Measurements from ENCODE around the gene C12orf54.
"Not testable (repeated sequence)": the region's sequence is repeated elsewhere in the genome, so short reads cannot be mapped to it uniquely, and the experiment has no call there.

The C12orf54 gene

DNA sequence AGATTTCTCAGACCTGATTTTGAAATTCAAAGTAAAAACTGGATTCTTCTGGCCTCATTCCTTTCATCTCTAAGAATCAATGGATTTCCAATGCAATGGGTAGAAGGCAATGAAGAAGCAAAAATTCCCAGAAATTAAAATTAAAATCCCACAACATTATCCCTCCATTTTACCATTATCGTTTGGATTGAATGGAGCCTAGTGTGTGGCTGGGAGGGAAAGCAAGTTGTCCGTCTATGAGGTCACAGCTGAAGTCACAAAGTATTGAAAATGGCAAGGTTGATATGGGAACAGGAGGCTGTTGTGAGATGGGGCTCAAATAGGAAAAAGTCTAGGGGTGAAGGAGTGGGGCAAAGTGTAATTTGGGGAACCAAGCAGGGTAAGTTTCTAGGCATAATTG, at the start of gene C12orf54:
C12orf54 (plus strand) TSS at position 301 of the 400 bp plus-strand sequence. CDS start 799 bp downstream, outside the sequence.
- TF ChIP-seq, protein P1, sequence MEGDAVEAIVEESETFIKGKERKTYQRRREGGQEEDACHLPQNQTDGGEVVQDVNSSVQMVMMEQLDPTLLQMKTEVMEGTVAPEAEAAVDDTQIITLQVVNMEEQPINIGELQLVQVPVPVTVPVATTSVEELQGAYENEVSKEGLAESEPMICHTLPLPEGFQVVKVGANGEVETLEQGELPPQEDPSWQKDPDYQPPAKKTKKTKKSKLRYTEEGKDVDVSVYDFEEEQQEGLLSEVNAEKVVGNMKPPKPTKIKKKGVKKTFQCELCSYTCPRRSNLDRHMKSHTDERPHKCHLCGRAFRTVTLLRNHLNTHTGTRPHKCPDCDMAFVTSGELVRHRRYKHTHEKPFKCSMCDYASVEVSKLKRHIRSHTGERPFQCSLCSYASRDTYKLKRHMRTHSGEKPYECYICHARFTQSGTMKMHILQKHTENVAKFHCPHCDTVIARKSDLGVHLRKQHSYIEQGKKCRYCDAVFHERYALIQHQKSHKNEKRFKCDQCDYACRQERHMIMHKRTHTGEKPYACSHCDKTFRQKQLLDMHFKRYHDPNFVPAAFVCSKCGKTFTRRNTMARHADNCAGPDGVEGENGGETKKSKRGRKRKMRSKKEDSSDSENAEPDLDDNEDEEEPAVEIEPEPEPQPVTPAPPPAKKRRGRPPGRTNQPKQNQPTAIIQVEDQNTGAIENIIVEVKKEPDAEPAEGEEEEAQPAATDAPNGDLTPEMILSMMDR (conservative IDR thresholded peaks at IDR 0.05; ENCODE audit: low read depth, low read length): no peak
- no peak for DNase-seq (ENCODE audit: low read depth)
- H3K4me3 ChIP-seq (ENCODE audit: low read depth, low read length): no peak within 1 kb of the TSS

DNA sequence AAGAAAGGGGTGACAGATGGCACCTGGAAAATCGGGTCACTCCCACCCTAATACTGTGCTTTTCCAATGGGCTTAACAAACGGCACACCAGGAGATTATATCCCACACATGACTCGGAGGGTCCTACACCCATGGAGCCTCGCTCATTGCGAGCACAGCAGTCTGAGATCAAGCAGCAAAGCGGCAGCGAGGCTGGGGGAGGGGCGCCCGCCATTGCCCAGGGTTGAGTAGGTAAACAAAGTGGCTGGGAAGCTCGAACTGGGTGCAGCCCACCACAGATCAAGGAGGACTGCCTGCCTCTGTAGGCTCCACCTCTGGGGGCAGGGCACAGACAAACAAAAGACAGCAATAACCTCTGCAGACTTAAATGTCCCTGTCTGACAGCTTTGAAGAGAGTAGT, 48.3 kb upstream of the C12orf54 start:
- not testable (repeated sequence) for DNase-seq (ENCODE audit: low read depth)

DNA sequence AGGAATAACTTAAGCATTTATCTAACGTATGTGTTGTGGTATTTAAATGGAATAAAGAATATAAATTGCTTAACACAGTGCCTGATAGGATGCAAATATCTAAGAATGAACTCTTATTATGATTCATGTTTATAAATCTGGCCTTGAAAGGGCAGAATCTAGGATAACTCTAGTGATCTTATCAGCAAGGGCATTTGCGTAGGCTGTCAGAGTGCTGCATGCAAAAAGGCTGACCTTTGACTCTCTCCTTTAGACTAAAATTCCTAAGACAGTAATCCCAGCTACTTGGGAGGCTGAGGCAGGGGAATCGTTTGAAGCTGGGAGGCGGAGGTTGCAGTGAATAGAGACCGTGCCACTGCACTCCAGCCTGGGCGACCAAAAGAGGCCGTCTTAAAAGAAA, 41.2 kb upstream of the C12orf54 start:
- H3K4me3 ChIP-seq (ENCODE audit: low read depth, low read length): no peak overlapping the region
- TF ChIP-seq, protein P1 (conservative IDR thresholded peaks at IDR 0.05; ENCODE audit: low read depth, low read length): no peak
- DNase-seq (ENCODE audit: low read depth): no peak

More for the DNA sequence above, 48.3 kb upstream of the C12orf54 start:
- H3K4me3 ChIP-seq (ENCODE audit: low read depth, low read length): not testable (repeated sequence)

DNA sequence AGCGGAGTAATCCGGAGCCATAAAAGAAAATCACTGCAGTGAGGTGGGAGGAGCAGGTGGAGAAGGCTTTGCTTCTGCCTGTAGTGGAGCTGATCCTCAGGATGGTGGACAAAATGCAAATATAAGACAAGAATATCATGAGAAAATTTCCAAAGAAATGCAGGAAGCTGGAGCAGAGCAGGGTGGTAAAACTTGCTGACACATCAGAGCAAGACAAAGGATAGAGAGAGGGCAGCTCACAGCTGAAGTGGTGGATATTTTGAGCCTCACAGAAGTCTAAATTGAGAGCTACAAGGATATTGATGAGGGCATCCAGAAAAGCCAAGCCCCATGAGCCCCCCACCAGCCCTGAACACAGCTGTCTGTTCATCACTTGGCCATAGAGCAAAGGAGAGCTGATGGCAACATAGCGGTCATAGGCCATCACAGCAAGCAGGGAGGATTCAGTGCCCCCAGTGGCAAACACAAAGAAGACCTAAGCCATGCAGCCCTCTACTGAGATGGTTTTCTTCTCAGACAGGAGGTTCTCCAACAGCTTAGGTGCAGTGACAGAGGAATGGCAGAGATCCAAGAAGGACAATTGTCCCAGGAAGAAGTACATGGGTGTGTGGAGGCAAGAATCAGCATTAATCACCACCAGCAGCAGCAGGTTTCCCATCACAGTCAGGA, 40.0 kb upstream of the C12orf54 start:
- no peak for DNase-seq (ENCODE audit: low read depth)
- TF ChIP-seq, protein P1 (conservative IDR thresholded peaks at IDR 0.05; ENCODE audit: low read depth, low read length): no peak
- H3K4me3 ChIP-seq (ENCODE audit: low read depth, low read length): no peak overlapping the region

DNA sequence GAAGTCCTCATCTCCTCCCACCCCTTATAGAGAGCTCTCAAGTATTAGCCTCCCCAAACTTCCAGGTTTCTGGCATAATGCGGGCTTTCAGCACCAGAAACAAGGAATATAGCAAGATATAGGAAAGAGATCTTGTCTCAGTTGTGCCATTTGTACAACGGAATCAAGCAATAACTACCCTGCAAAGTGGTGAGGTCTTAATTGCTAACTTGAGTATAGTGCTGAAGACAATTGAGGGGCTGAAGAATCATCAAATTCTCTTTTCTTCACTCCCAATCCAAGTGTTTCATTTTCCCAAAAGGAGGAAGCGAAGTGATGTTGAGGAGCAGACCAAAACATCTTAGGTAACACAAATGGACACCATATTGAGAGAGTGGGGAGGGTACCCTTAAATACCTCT, 36.8 kb upstream of the C12orf54 start:
- DNase-seq (ENCODE audit: low read depth): no peak
- no peak overlapping the region for H3K4me3 ChIP-seq (ENCODE audit: low read depth, low read length)
- TF ChIP-seq, protein P1 (conservative IDR thresholded peaks at IDR 0.05; ENCODE audit: low read depth, low read length): no peak

DNA sequence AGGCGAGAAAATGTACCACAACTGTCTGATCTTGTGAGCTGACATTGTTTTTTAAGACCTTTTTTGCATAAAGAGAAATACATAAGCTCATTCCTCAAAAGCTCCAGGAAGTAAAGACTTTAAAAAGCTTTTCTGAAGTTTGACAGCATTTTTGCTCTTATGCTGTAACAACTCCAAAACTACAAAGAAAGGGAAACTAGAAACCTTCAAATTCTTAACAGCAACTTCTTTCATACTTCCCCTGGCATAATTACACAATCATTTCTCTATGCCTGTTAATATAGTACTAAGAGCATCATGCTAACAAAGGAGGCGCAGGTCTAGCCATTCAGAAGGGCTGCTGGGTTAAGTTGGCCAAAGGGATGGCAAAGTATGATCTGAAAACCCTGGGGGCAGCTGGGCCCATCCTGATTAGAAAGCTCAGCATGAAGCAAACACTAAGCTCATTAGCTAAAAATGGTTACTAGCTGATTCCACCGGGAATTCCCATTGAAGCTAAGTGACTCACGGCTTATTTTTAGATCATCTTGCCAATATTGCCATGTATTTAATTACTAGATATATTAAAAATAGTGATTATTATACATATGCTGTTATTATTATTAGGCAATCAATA, 36.0 kb upstream of the C12orf54 start:
- peak; percentile 2 for DNase-seq (ENCODE audit: low read depth)
- TF ChIP-seq, protein P1 (conservative IDR thresholded peaks at IDR 0.05; ENCODE audit: low read depth, low read length): no peak
- no peak overlapping the region for H3K4me3 ChIP-seq (ENCODE audit: low read depth, low read length)

DNA sequence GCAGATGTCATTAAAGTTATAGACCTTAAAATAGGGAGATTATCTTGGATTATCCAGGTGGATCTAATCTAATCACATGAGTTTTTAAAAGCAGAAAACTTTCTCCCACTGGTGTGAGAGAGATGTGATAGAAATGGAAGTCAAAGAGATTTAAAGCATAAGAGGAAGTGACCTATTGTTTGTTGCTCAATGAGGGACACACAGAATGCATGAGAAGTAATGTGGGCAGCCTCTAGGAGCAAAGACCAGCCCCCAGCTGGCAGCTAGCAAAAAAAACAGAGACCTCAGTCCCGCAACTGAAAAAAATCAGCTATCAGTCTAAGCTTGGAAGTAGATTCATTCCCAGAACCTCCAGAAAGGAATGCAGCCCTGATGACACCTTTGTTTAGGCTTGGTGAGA, 34.5 kb upstream of the C12orf54 start:
- H3K4me3 ChIP-seq (ENCODE audit: low read depth, low read length): no peak overlapping the region
- TF ChIP-seq, protein P1 (conservative IDR thresholded peaks at IDR 0.05; ENCODE audit: low read depth, low read length): no peak
- DNase-seq (ENCODE audit: low read depth): no peak

Measured in choroid plexus epithelial cell (primary cell).